Activated CD8-positive, alpha-beta memory T cell treated with anti-CD3 and anti-CD28 coated beads for 4 hours (primary cell): ENCODE data around the gene MYO3A.
"Not testable (repeated sequence)": the region's sequence is repeated elsewhere in the genome, so short reads cannot be mapped to it uniquely, and the experiment has no call there.

Experiments used
- DNase-seq, 2 donors: peaks; one replicate each; pipeline ENCODE4 v3.0.0-alpha.2; 2020; ENCODE audit warnings: low read depth in 2 of 2

The MYO3A gene

GRCh38 chr10:25982107-25982506 lies 48.1 kb downstream of the MYO3A start:
- DNase-seq, result no peak

GRCh38 chr10:25988583-25988982 lies 54.6 kb downstream of the MYO3A start:
- no peak for DNase-seq

GRCh38 chr10:25989951-25990350 lies 55.9 kb downstream of the MYO3A start:
- DNase-seq, result no peak

- no peak for DNase-seq
Observed at GRCh38 chr10:25999295-25999981, 65.4 kb downstream of the MYO3A start.

- no peak for DNase-seq
Observed at GRCh38 chr10:26000971-26001370, 66.9 kb downstream of the MYO3A start.

- DNase-seq, result not testable (repeated sequence)
Observed at GRCh38 chr10:26002466-26002865, 68.4 kb downstream of the MYO3A start.

GRCh38 chr10:26015092-26015491 lies 81.1 kb downstream of the MYO3A start:
- DNase-seq, result no peak

GRCh38 chr10:26022831-26023230 lies 88.8 kb downstream of the MYO3A start:
- no peak for DNase-seq

- no peak for DNase-seq
Observed at GRCh38 chr10:26024303-26024702, 90.3 kb downstream of the MYO3A start.

GRCh38 chr10:26025523-26025922 lies 91.5 kb downstream of the MYO3A start:
- no peak for DNase-seq

- DNase-seq, result no peak
Observed at GRCh38 chr10:26029858-26030257, 95.8 kb downstream of the MYO3A start.

- no peak for DNase-seq
Observed at GRCh38 chr10:26031300-26031699, 97.3 kb downstream of the MYO3A start.

GRCh38 chr10:26043469-26043868 lies 109.4 kb downstream of the MYO3A start:
- DNase-seq, result no peak

GRCh38 chr10:26044141-26044749 lies 110.2 kb downstream of the MYO3A start:
- DNase-seq, result no peak

GRCh38 chr10:26046073-26046700 lies 112.2 kb downstream of the MYO3A start:
- DNase-seq, result no peak

- no peak for DNase-seq
Observed at GRCh38 chr10:26048756-26049155, 114.7 kb downstream of the MYO3A start.

GRCh38 chr10:26052326-26052725 lies 118.3 kb downstream of the MYO3A start:
- DNase-seq, result no peak

- no peak for DNase-seq
Observed at GRCh38 chr10:26057466-26057865, 123.4 kb downstream of the MYO3A start.

- no peak for DNase-seq
Observed at GRCh38 chr10:26064106-26064505, 130.1 kb downstream of the MYO3A start.

GRCh38 chr10:26067680-26068079 lies 133.7 kb downstream of the MYO3A start:
- no peak for DNase-seq

- not testable (repeated sequence) for DNase-seq
Observed at GRCh38 chr10:26080971-26081370, 146.9 kb downstream of the MYO3A start.

GRCh38 chr10:26081459-26081858 lies 147.4 kb downstream of the MYO3A start:
- DNase-seq, result no peak

- no peak for DNase-seq
Observed at GRCh38 chr10:26085549-26085948, 151.5 kb downstream of the MYO3A start.
